ENCODE data around the gene TRUB2.
"Not testable (repeated sequence)": the region's sequence is repeated elsewhere in the genome, so short reads cannot be mapped to it uniquely, and the experiment has no call there.

TRUB2 gene

GRCh38 chr9:128339761-128340690, 17.8 kb upstream of the TRUB2 start, which contains the start of gene SLC27A4:
SLC27A4 (plus strand) TSS chr9:128340527; CDS start chr9:128343133, 2,606 bp downstream.
- DNase-seq, result peak; percentile 85

- DNase-seq, result not testable (repeated sequence)
These were observed 16.8 kb upstream of the TRUB2 start for GRCh38 chr9:128338852-128339614.

GRCh38 chr9:128337936-128338335, 15.7 kb upstream of the TRUB2 start:
- no peak for DNase-seq

- DNase-seq, result no peak
These were observed 13.7 kb upstream of the TRUB2 start for GRCh38 chr9:128335914-128336313.

- DNase-seq, result no peak
These were observed 12.9 kb upstream of the TRUB2 start for GRCh38 chr9:128335161-128335560.

GRCh38 chr9:128333451-128333869, 11.2 kb upstream of the TRUB2 start:
- no peak for DNase-seq

GRCh38 chr9:128325629-128326028, 3.4 kb upstream of the TRUB2 start:
- no peak for DNase-seq

GRCh38 chr9:128324401-128324800, 2.2 kb upstream of the TRUB2 start:
- no peak for DNase-seq

- DNase-seq, result no peak
These were observed 1.5 kb upstream of the TRUB2 start for GRCh38 chr9:128323791-128324190.

GRCh38 chr9:128323212-128323730, 1.0 kb upstream of the TRUB2 start:
- DNase-seq, result peak; percentile 42

- DNase-seq, result no peak
These were observed 306 bp downstream of the TRUB2 start for GRCh38 chr9:128321879-128322403.

- DNase-seq, result no peak
These were observed 904 bp downstream of the TRUB2 start for GRCh38 chr9:128321343-128321742.

GRCh38 chr9:128317629-128318028, 4.6 kb downstream of the TRUB2 start:
- DNase-seq, result no peak

- no peak for DNase-seq
These were observed 5.8 kb downstream of the TRUB2 start for GRCh38 chr9:128316421-128316820.

GRCh38 chr9:128314697-128315096, 7.5 kb downstream of the TRUB2 start:
- DNase-seq, result no peak

GRCh38 chr9:128310461-128310860, 11.8 kb downstream of the TRUB2 start:
- no peak for DNase-seq

GRCh38 chr9:128309551-128309950, 12.7 kb downstream of the TRUB2 start:
- no peak for DNase-seq

GRCh38 chr9:128304971-128305288, 17.3 kb downstream of the TRUB2 start:
- no peak for DNase-seq

GRCh38 chr9:128304136-128304970, 17.9 kb downstream of the TRUB2 start:
- no peak for DNase-seq

GRCh38 chr9:128298535-128299482, 23.4 kb downstream of the TRUB2 start:
- DNase-seq, result no peak

- DNase-seq, result no peak
These were observed 24.9 kb downstream of the TRUB2 start for GRCh38 chr9:128297221-128297773.
